ENCODE measurements around the gene SPR.

The SPR gene

GRCh38 chr2:72896446-72896845 lies 9.2 kb downstream of the SPR start:
- TF ChIP-seq CTCF (IDR thresholded peaks at IDR 0.05; ENCODE audit: low read depth, low read length) (no peak), EZH2phosphoT487 (IDR thresholded peaks at IDR 0.05; ENCODE audit: low read depth) (no peak)
- H3K27me3 ChIP-seq (ENCODE audit: low read depth, low read length): no peaks in the 10 kb centered on the region

GRCh38 chr2:72897785-72898584 lies 10.8 kb downstream of the SPR start:
- TF ChIP-seq EZH2phosphoT487 (IDR thresholded peaks at IDR 0.05; ENCODE audit: low read depth): no peak
- TF ChIP-seq CTCF (IDR thresholded peaks at IDR 0.05; ENCODE audit: low read depth, low read length): no peak
- Histone ChIP-seq H3K4me3 (ENCODE audit: low read length) (no peak overlapping the region), H3K79me2 (ENCODE audit: low read length) (no peaks in the 10 kb centered on the region), H3K9ac (ENCODE audit: low read length) (no peak overlapping the region), H2AFZ (ENCODE audit: low read depth, low read length) (no peak overlapping the region), H3K4me2 (ENCODE audit: low read length) (no peak overlapping the region), H4K20me1 (ENCODE audit: insufficient read depth, low read length) (no peaks in the 10 kb centered on the region), H3K27ac (ENCODE audit: low read length) (no peak overlapping the region), H3K27me3 (ENCODE audit: low read depth, low read length) (peaks cover 5% of the 10 kb centered on the region; the same call in 1 of the 2 replicates), H3K9me3 (ENCODE audit: insufficient read depth, low read length) (no peaks in the 10 kb centered on the region), H3K36me3 (replicated peaks; ENCODE audit: low read depth, low read length) (no peaks in the 10 kb centered on the region), H3K4me1 (ENCODE audit: low read length) (peaks cover 29% of the 10 kb centered on the region)

More at GRCh38 chr2:72896446-72896845, 9.2 kb downstream of the SPR start:
- H3K36me3 ChIP-seq (replicated peaks; ENCODE audit: low read depth, low read length): peaks cover 4% of the 10 kb centered on the region
- no peaks in the 10 kb centered on the region for H4K20me1 ChIP-seq (ENCODE audit: insufficient read depth, low read length)
- H3K79me2 ChIP-seq (ENCODE audit: low read length): no peaks in the 10 kb centered on the region
- peaks cover 31% of the 10 kb centered on the region for H3K4me1 ChIP-seq (ENCODE audit: low read length)
- H2AFZ ChIP-seq (ENCODE audit: low read depth, low read length): no peak overlapping the region
- H3K9me3 ChIP-seq (ENCODE audit: insufficient read depth, low read length): no peaks in the 10 kb centered on the region
- no peak overlapping the region for H3K4me3 ChIP-seq (ENCODE audit: low read length)
- no peak overlapping the region for H3K4me2 ChIP-seq (ENCODE audit: low read length)
- H3K27ac ChIP-seq (ENCODE audit: low read length): no peak overlapping the region
- no peak overlapping the region for H3K9ac ChIP-seq (ENCODE audit: low read length)

GRCh38 chr2:72898585-72898906 lies 11.3 kb downstream of the SPR start:
- no peak for TF ChIP-seq CTCF (IDR thresholded peaks at IDR 0.05; ENCODE audit: low read depth, low read length)
- TF ChIP-seq EZH2phosphoT487 (IDR thresholded peaks at IDR 0.05; ENCODE audit: low read depth): no peak
- Histone ChIP-seq H2AFZ (ENCODE audit: low read depth, low read length) (no peak overlapping the region), H3K9me3 (ENCODE audit: insufficient read depth, low read length) (no peaks in the 10 kb centered on the region), H3K4me2 (ENCODE audit: low read length) (no peak overlapping the region), H3K4me3 (ENCODE audit: low read length) (no peak overlapping the region), H3K9ac (ENCODE audit: low read length) (no peak overlapping the region), H3K4me1 (ENCODE audit: low read length) (peaks cover 23% of the 10 kb centered on the region), H4K20me1 (ENCODE audit: insufficient read depth, low read length) (no peaks in the 10 kb centered on the region), H3K79me2 (ENCODE audit: low read length) (no peaks in the 10 kb centered on the region), H3K27ac (ENCODE audit: low read length) (no peak overlapping the region), H3K27me3 (ENCODE audit: low read depth, low read length) (peaks cover 8% of the 10 kb centered on the region; the same call in 1 of the 2 replicates), H3K36me3 (replicated peaks; ENCODE audit: low read depth, low read length) (no peaks in the 10 kb centered on the region)

DNA sequence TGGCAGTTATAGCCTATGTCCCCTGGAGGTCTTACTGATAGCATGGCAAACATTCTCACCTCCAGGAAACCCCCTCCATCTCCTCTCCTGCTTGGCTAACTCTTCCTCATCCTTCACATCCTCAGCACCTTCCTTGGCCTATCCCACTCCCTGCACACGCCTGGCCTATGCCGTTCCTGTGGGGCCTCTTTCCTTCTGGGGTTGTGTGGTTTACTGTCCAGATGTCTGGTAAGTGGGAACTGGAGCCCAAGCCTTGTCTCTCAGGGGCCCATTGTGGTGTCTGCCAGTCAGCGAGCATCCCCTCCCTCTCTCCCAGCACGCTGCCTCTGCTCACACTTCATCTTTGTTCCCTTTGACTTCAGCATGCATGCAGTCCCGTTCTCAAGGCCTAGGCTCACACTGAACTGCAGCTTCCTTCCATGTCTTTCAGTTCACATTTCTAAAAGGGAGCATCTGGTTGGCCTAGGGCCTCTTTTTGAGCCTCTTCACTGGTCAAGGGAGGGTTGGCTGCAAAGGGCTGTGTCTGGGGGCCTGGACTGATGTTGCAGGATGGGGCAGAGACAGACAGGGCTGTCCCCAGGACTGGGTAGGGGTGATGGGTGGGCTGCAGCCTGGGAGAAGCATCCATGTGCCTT lies 13.1 kb downstream of the SPR start:
- H3K27me3 ChIP-seq (ENCODE audit: low read depth, low read length): peaks cover 8% of the 10 kb centered on the region; the same call in 1 of the 2 replicates
- H3K79me2 ChIP-seq (ENCODE audit: low read length): no peaks in the 10 kb centered on the region
- H2AFZ ChIP-seq (ENCODE audit: low read depth, low read length): no peak overlapping the region
- no peak overlapping the region for H3K4me2 ChIP-seq (ENCODE audit: low read length)
- H3K27ac ChIP-seq (ENCODE audit: low read length): no peak overlapping the region
- H3K9ac ChIP-seq (ENCODE audit: low read length): no peak overlapping the region
- no peak overlapping the region for H3K4me3 ChIP-seq (ENCODE audit: low read length)
- H3K9me3 ChIP-seq (ENCODE audit: insufficient read depth, low read length): no peaks in the 10 kb centered on the region
- TF ChIP-seq CTCF (IDR thresholded peaks at IDR 0.05; ENCODE audit: low read depth, low read length) (no peak), EZH2phosphoT487 (IDR thresholded peaks at IDR 0.05; ENCODE audit: low read depth) (no peak)
- peaks cover 7% of the 10 kb centered on the region for H3K4me1 ChIP-seq (ENCODE audit: low read length)
- H3K36me3 ChIP-seq (replicated peaks; ENCODE audit: low read depth, low read length): no peaks in the 10 kb centered on the region
- H4K20me1 ChIP-seq (ENCODE audit: insufficient read depth, low read length): no peaks in the 10 kb centered on the region

All from OCI-LY3 (cell line).